Breast epithelium (tissue), 4 donors: Measurements from ENCODE around the gene WAS. TPM values are rescaled to one million over a fixed set of nuclear protein-coding genes. Genes with fewer than 3 reads are reported as not detected.

Source experiments
- DNase-seq, 2 donors: peaks; one replicate each; pipeline ENCODE4 v3.0.0-alpha.2; 2019; ENCODE audit warnings: low spot score in 2 of 2
- H3K27ac ChIP-seq, 2 donors: fragments of 200-600 bp; sonication (generic) in 1 of 2; one replicate each; pipeline ENCODE4 v1.5.1; 2016 to 2019; ENCODE audit warnings: mild to moderate bottlenecking in 1 of 2
- H3K27me3 ChIP-seq, 2 donors: fragments of 200-600 bp; sonication (generic) in 1 of 2; one replicate each; pipeline versions ENCODE4 v1.5.1 to v1.6.0; 2017 to 2019; ENCODE audit warnings: control low read depth in 1 of 2, mild to moderate bottlenecking in 1 of 2
- H3K36me3 ChIP-seq: fragments of 200-600 bp; one replicate; pipeline ENCODE4 v1.5.1; 2019
- H3K4me1 ChIP-seq, 2 donors: fragments of 200-600 bp; sonication (generic); one replicate each; pipeline ENCODE4 v1.5.1; 2016 to 2019; ENCODE audit warnings: control low read depth in 1 of 2
- H3K4me3 ChIP-seq, 3 donors: fragments of 200-600 bp; sonication (generic); 1 replicate in 2 of 3; 2 replicates in 1 of 3; pipeline ENCODE4 v1.5.1; 2016 to 2019; ENCODE audit warnings: mild to moderate bottlenecking in 3 of 3, moderate library complexity in 2 of 3
- H3K9me3 ChIP-seq, 2 donors: fragments of 200-600 bp; sonication (generic) in 1 of 2; one replicate each; pipeline ENCODE4 v1.5.1; 2016 to 2019; ENCODE audit warnings: control low read depth in 1 of 2
- POLR2A ChIP-seq: fragments of 450-650 bp; IDR thresholded peaks from one replicate; pipeline ENCODE4 v1.6.1; 2016; ENCODE audit warnings: antibody characterized with exemption, mild to moderate bottlenecking, moderate library complexity
- POLR2AphosphoS5 ChIP-seq, 3 donors: sonication (generic); formaldehyde crosslinking; IDR thresholded peaks; one replicate each; pipeline ENCODE4 v1.6.1; 2017; ENCODE audit warnings: antibody characterized with exemption in 3 of 3
- intact Hi-C: fragments of 100-400 bp; cut with DNase I; formaldehyde crosslinking; loops from one replicate; pipeline ENCODE4 v1.15.1; 2023; ENCODE audit warnings: low total_unique reads
- total RNA-seq, 3 donors: library from RNA; depleted of rRNA; stranded (reverse); fragments of >200 nt; gene quantifications; one replicate each; pipeline ENCODE4 v1.1.0, GENCODE V29; 2016
- TF ChIP-seq, protein P1 (sequence below), 3 donors: fragments of 450-650 bp; IDR thresholded peaks; one replicate each; pipeline ENCODE4 v1.5.1; 2016 to 2017; ENCODE audit warnings: antibody characterized with exemption in 3 of 3, mild to moderate bottlenecking in 3 of 3, moderate library complexity in 3 of 3

WAS gene
- total RNA-seq, 3 donors from 2014 or later = 2.3 to 12.5 (median 6.0) TPM

DNA sequence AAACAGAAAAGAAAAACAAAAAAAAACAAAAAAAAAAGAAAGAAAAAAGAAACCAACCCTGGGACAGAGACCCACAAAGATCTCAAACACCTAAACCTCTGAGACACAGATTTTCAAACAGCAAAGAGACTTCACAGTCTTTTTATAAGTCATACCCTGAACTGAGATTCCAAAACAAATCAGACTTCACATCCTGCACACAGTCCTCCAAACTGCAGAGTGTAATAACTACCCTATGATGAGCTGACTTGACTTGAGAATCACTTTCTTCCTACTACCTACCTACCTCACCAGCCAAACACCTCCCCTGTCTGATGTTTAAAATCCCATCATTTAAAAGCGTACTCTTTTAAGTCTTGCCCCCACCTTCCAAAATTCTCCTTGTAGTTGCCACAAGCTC, 52.7 kb downstream of the WAS start:
- Histone ChIP-seq H3K4me1 (no peaks in the 10 kb centered on the region), H3K27me3 (peaks cover 0 to 22% of the 10 kb centered on the region in 2 donors), H3K36me3 (no peaks in the 10 kb centered on the region), H3K4me3 (peak overlapping the region in 1 of 3 donors; percentile 65), H3K9me3 (no peaks in the 10 kb centered on the region), H3K27ac (no peak overlapping the region)
- DNase-seq = no peak
- intact Hi-C loops = no loop called here
- TF ChIP-seq, protein P1, sequence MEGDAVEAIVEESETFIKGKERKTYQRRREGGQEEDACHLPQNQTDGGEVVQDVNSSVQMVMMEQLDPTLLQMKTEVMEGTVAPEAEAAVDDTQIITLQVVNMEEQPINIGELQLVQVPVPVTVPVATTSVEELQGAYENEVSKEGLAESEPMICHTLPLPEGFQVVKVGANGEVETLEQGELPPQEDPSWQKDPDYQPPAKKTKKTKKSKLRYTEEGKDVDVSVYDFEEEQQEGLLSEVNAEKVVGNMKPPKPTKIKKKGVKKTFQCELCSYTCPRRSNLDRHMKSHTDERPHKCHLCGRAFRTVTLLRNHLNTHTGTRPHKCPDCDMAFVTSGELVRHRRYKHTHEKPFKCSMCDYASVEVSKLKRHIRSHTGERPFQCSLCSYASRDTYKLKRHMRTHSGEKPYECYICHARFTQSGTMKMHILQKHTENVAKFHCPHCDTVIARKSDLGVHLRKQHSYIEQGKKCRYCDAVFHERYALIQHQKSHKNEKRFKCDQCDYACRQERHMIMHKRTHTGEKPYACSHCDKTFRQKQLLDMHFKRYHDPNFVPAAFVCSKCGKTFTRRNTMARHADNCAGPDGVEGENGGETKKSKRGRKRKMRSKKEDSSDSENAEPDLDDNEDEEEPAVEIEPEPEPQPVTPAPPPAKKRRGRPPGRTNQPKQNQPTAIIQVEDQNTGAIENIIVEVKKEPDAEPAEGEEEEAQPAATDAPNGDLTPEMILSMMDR (IDR thresholded peaks at IDR 0.05) = no peak
- no peak for TF ChIP-seq POLR2A
- TF ChIP-seq POLR2AphosphoS5 (IDR thresholded peaks at IDR 0.05) = no peak

DNA sequence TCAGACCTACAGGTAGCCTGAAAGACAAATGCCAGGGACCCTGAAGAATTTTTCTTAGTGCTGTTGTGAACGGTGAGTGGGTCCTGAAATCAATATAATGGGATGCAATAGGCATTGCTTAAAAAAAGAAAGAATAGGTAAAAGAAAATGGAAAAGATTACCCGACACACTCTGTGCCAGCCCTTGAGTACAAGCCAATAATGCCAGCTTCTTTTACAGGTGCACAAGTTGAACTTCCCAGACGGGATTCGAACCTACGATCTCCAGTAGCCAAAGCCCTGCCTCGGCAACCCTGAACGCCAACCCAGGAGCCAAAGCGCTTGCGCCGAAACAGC, 53.2 kb downstream of the WAS start:
- Histone ChIP-seq H3K9me3 (no peaks in the 10 kb centered on the region), H3K36me3 (no peaks in the 10 kb centered on the region), H3K27me3 (peaks cover 0 to 22% of the 10 kb centered on the region in 2 donors), H3K27ac (peak overlapping the region in 1 of 2 donors; percentile 92), H3K4me1 (no peaks in the 10 kb centered on the region), H3K4me3 (peak overlapping the region; percentile 15 to 65 (median 60))
- intact Hi-C loops = no loop called here
- no peak for DNase-seq
- TF ChIP-seq POLR2A (no peak), POLR2AphosphoS5 (IDR thresholded peaks at IDR 0.05) (no peak)

DNA sequence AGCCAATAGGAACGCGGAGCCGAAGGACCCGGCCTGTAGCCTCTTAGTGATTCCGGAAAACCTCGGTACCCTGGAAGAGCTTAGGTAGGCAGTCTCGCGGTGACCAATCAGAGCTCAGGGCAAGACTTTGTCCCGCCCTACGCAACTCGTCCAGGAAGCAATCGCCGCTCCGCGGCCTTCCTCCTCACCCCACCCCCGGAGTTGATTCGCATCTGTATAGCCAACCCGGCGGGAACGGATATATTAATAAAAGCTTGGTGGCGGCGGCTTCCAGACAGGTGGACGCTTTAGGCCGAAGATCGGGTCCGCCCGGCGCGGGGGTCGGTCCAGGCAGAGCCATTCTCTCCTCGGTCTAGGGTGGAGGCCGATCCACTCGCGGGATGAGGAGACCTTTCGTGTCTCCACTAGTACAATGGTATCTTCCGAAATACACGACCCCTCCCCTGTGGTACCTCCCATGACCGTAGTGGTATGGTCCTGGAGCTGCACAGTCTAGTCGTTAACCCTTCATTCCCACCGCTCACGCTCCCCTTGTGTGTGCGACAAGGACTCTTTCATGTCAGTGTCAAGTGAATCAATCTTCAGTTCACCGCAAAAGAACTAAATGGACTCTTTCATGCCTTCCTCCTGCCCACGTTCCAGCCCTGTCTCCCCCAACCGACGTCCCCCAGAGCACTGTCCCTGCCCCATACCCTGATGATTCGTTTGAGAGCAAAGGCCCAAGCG, 53.8 kb downstream of the WAS start:
- TF ChIP-seq POLR2AphosphoS5 (IDR thresholded peaks at IDR 0.05) = peak; percentile 41 to 83 (median 72)
- TF ChIP-seq, protein P1 (IDR thresholded peaks at IDR 0.05) = no peak
- TF ChIP-seq POLR2A = peak; percentile 55
- Histone ChIP-seq H3K36me3 (no peaks in the 10 kb centered on the region), H3K4me3 (peak overlapping the region; percentile 57 to 65 (median 60)), H3K27me3 (peaks cover 0 to 17% of the 10 kb centered on the region in 2 donors), H3K4me1 (no peaks in the 10 kb centered on the region), H3K9me3 (no peaks in the 10 kb centered on the region), H3K27ac (peak overlapping the region; percentile 91 to 92)
- intact Hi-C loops = no loop called here
- peak; percentile 86 to 89 for DNase-seq

DNA sequence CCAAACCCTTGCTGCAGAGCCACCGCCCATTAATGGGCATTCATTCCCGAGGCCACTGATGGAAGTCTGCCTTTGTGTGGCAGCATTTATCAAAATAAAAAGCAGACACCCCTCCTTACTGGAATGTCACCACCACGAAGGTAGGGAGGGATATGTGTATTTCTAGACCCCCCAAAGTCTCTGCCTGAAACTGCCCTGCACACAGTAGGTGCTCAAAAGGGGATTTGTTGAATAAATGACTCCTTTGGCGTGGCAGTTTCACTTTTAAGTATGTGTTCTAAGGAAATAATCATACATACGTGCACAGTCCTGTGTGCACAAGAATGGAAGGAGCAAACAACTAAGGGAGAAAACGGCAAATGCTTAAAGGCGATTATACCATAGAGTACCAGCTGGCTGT, 54.3 kb downstream of the WAS start:
- DNase-seq = no peak
- Histone ChIP-seq H3K36me3 (no peaks in the 10 kb centered on the region), H3K27me3 (peaks cover 0 to 15% of the 10 kb centered on the region in 2 donors), H3K4me1 (no peaks in the 10 kb centered on the region), H3K27ac (peak overlapping the region; percentile 91 to 92), H3K9me3 (no peaks in the 10 kb centered on the region), H3K4me3 (peak overlapping the region; percentile 57 to 65 (median 60))
- TF ChIP-seq POLR2AphosphoS5 (IDR thresholded peaks at IDR 0.05) = no peak
- TF ChIP-seq, protein P1 (IDR thresholded peaks at IDR 0.05) = no peak
- TF ChIP-seq POLR2A = no peak
- intact Hi-C loops = no loop called here

Other genes with a start within 250 kb of the WAS start
- gene SLC38A5, start 213.5 kb upstream of the WAS start, total RNA-seq = 10 to 100 TPM in 1 of 3 donors, 1 to 10 TPM in 1, under 1 TPM in 1; 0.96 to 12.1 (median 3.8) TPM
- gene FTSJ1, start 207.6 kb upstream of the WAS start, total RNA-seq = 10 to 100 TPM; 31.8 to 55.4 (median 34.8) TPM
- gene PORCN, start 174.8 kb upstream of the WAS start, total RNA-seq = 10 to 100 TPM; 12.1 to 22.1 (median 17.0) TPM
- 10 to 100 TPM; 20.3 to 22.0 (median 20.6) TPM for gene EBP, start 162.0 kb upstream of the WAS start, total RNA-seq
- 10 to 100 TPM; 11.3 to 13.0 (median 12.5) TPM for gene TBC1D25, start 144.1 kb upstream of the WAS start, total RNA-seq
- 100 to 1,000 TPM; 152 to 328 (median 213) TPM for gene RBM3, start 109.3 kb upstream of the WAS start, total RNA-seq
- gene WDR13, start 86.3 kb upstream of the WAS start, total RNA-seq = 100 to 1,000 TPM in 1 of 3 donors, 10 to 100 TPM in 2; 97.2 to 113 (median 97.7) TPM
- gene SUV39H1, start 12.9 kb downstream of the WAS start, total RNA-seq = 1 to 10 TPM; 3.6 to 7.0 (median 5.3) TPM
- under 1 TPM in 1 of 3 donors, not detected in 2; 0.66 TPM for gene GLOD5, start 77.9 kb downstream of the WAS start, total RNA-seq
- gene GATA1, start 102.8 kb downstream of the WAS start, total RNA-seq = not detected
- 10 to 100 TPM; 78.2 to 86.2 (median 84.3) TPM for gene HDAC6, start 118.3 kb downstream of the WAS start, total RNA-seq
- under 1 TPM in 1 of 3 donors, not detected in 2; 0.73 TPM for gene ERAS, start 142.7 kb downstream of the WAS start, total RNA-seq
- 1 to 10 TPM; 1.4 to 3.6 (median 2.2) TPM for gene PCSK1N, start 151.8 kb downstream of the WAS start, total RNA-seq
- gene TIMM17B, start 214.0 kb downstream of the WAS start, total RNA-seq = 10 to 100 TPM; 32.3 to 40.8 (median 35.4) TPM
- 10 to 100 TPM; 56.0 to 71.4 (median 71.0) TPM for gene PQBP1, start 214.1 kb downstream of the WAS start, total RNA-seq
- gene SLC35A2, start 227.8 kb downstream of the WAS start, total RNA-seq = 10 to 100 TPM; 10.9 to 17.3 (median 16.1) TPM
- gene PIM2, start 235.2 kb downstream of the WAS start, total RNA-seq = 10 to 100 TPM in 1 of 3 donors, 1 to 10 TPM in 2; 5.8 to 20.3 (median 7.6) TPM